GM19397 (cell line): ENCODE results near the gene HOXA5.

Experiments
- ATAC-seq: cut with Tn5 transposase; IDR thresholded peaks from one replicate; pipeline ENCODE4 v1.9.1; 2021; ENCODE audit warnings: mild to moderate bottlenecking, moderate library complexity; ENCODE audit not compliant: unreplicated experiment

The HOXA5 gene

GRCh38 chr7:27172315-27172774 lies 28.9 kb upstream of the HOXA5 start:
- ATAC-seq = no peak

DNA sequence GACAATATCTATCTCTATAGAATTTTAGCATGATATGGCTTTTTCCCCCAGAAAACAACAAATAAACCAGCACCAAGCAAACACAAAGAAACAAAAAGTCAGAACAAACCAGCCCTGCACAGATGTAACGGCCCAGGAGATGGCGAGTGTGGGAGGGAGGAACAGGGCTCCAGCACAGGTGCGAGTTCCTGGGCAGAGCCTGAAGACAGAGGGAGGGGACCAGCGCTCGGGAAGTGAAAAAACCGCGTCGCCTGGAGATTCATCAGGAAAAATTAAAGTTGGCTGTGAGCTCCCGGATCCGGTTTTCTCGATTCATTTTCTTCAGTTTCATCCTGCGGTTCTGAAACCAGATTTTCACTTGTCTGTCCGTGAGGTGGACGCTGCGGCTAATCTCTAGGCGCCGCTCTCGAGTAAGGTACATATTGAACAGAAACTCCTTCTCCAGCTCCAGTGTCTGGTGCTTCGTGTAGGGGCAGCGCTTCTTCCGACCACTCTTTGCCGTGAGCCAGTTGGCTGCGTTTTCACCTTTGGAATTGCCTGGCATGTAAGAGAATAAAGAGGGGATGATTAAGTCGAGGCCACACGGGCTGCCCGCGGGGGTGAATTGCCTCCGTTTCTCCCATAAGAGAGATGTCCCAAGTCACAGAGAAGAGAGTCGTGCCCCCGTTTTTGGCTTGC lies 28.3 kb upstream of the HOXA5 start:
- no peak for ATAC-seq

DNA sequence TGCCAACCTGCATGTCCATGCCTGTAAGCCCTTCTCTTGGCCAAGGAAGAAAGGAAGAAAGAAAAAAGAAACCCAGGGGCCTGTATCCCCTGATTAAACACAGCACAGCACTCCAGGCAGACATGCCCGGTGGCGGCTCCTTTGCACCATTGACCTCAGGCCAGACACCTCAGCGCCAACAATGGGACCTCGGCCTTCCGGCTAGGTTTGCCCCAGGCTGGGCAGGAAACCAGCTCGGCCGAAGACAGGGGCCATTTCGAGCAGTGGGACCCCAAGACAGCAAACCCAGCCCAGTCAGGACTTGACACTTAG lies 27.8 kb upstream of the HOXA5 start:
- ATAC-seq = no peak

DNA sequence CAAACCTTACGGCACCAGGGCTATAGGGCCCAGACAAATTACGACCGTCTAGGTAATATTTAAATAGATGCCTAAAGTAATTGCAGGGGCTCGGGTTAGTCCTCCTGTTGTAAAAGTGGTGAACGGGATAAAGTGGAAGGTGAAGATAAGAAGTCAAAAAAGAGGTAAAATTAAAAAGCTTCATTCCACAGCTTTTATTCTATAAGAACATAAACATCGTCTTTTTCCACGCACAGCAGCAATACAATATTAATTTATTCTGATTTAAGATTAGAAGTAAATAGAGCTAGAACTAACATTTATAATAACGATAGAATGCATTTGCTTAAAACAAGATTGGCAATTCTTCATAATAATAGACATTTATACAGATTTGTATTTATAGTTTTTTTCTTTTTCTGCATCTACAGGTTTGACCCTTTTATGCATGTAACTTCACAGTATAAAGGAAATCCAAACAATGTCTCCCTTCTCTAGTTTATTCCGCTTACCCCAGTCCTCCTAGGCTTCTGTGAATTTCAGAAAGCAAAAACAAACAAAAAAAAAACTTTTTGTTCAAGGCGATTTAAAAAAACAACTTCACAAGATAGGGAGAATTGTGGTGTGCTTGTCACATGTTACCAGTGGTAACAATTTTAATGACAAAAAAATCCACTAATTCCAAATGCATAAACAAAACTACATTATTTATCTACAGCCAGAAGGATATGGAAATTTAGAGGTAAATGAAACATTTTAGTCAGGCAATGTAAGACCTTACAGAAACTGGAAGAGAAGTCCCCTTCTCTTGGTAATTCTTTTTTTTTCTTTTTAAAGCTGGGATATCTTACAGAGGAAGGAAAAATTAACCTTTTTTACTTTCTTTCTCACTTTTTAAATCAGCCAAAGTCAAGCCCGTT lies 27.2 kb upstream of the HOXA5 start:
- no peak for ATAC-seq

DNA sequence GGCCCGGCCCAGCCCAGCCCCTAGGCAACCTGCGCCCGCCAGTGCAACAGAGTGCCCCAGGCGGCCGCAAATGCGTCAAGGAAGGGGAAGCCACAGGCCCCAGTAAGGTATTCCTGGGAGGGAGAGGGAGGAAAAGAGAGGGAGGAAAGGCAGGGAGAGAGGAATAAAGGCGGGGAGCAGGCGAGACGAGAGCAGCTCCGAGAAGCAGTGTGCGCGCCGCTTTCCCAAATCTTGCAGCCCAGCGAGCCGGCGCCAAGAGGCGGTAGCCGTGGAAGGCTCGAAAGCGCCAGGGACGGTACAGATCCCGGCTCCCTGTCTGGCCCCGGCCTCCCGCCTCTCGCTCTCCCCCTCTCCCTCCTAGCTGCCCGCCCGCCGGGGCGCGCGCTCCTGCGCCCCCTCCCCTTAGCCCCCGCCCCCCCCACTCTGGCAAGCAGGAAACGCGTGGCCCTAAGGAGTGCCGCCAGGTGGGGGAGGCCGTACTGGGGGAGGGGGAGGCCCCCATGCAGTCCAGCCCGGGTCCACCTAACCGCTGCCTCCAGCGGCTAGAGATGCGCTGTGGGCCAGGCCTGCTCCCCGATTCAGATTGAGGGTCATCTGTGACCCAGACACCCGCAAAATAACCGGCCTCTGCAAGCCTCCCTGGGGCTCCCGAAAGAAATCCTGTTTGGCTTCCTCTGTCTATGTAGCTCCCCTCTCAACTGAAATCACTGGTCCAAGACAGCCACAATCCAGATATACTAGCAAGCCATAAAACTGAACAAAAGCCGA lies 26.4 kb upstream of the HOXA5 start:
- ATAC-seq = no peak

GRCh38 chr7:27168265-27168947 lies 24.9 kb upstream of the HOXA5 start:
- ATAC-seq = no peak

DNA sequence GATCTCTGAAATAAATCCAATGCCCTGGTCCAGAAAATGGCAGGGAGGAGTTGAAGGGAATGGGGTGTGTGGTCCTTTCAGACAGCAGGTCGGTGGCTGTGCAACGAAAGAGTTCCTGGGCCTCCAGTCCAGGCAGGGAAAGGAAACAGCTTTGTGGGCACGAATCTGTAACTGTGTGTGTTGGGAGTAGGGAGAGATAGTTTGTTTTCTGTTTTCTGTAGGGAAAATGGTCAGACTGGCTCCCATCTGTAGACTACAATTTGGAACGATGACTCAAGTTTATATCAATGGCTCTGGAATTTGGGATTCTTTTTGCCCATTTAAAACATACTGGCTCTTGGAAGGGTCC lies 24.4 kb upstream of the HOXA5 start:
- no peak for ATAC-seq

GRCh38 chr7:27166531-27167505 lies 23.3 kb upstream of the HOXA5 start:
- no peak for ATAC-seq

- no peak for ATAC-seq
Observed at GRCh38 chr7:27165996-27166530, 22.6 kb upstream of the HOXA5 start.

DNA sequence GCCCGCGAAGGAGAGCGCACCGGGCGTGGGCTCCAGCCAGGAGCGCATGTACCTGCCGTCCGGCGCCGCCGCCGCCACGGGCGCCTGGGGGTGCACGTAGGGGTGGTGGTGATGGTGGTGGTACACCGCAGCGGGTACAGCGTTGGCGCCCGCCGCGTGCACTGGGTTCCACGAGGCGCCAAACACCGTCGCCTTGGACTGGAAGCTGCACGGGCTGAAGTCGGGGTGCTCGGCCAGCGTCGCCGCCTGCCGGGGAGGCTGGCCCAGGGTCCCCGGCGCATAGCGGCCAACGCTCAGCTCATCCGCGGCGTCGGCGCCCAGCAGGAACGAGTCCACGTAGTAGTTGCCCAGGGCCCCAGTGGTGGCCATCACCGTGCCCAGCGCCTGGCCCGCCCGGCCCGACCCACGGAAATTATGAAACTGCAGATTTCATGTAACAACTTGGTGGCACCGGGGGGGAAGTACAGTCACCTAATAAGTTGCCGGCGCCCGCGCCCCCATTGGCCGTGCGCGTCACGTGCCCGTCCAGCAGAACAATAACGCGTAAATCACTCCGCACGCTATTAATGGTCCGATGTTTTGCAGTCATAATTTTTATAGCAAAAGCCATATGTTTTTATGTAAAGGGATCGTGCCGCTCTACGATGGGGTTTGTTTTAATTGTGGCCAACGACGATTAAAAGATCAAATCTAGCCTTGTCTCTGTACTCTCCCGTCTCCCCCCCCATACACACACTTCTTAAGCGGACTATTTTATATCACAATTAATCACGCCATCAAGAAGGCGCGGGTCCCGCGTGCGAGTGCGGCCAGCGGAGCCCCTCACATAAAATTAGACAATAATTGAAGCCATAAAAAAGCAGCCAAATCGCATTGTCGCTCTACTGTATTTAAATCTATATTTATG lies 21.9 kb upstream of the HOXA5 start, which contains the start of gene HOXA9:
Gene HOXA9 (minus strand): TSS at position 449 of the 907 bp plus-strand sequence. CDS start 80 bp downstream, at position 369.
- ATAC-seq = no peak

- ATAC-seq = no peak
Observed at GRCh38 chr7:27164367-27165088, 21.0 kb upstream of the HOXA5 start.

DNA sequence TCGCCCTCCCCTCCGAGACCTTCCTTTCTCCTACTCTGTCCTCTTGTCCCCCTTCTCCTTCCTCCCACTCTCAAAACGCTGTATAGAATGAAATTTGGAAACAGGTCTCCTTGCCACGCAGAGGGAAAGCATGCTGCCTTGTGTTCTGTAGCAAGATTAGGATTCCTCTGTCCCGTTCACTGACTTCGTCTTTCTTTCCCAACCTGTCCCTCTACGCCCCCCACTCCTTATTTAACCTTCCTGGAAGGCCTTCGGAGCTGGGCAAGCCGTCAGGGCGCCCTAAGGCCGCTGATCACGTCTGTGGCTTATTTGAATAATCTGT lies 20.5 kb upstream of the HOXA5 start:
- ATAC-seq = no peak

DNA sequence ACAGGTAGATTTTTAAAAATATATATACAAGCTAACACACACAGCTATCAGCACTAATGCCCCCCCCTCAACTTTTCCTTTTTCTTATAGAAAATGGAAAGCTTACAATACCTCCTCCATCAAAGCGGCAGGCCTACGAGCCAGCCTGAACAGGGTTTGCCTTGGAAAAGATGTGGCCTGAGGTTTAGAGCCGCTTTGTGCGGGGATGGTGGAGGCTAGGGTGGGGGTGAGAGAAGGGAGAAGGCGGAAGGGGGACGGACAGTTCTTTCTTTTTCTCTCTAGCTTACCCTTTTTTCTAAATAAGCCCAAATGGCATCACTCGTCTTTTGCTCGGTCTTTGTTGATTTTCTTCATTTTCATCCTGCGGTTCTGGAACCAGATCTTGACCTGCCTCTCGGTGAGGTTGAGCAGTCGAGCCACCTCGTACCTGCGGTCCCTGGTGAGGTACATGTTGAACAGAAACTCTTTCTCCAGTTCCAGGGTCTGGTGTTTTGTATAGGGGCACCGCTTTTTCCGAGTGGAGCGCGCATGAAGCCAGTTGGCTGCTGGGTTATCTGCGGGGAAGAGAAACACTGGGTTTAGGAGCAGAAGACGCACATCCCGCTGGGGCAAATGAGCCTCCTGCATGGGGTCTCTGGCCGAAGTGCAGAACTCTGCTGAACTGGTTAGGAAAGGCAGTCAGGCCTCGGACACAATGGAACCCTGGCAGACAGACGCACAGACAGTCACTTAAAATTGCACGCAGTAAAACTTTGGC lies 20.0 kb upstream of the HOXA5 start:
- ATAC-seq = no peak

DNA sequence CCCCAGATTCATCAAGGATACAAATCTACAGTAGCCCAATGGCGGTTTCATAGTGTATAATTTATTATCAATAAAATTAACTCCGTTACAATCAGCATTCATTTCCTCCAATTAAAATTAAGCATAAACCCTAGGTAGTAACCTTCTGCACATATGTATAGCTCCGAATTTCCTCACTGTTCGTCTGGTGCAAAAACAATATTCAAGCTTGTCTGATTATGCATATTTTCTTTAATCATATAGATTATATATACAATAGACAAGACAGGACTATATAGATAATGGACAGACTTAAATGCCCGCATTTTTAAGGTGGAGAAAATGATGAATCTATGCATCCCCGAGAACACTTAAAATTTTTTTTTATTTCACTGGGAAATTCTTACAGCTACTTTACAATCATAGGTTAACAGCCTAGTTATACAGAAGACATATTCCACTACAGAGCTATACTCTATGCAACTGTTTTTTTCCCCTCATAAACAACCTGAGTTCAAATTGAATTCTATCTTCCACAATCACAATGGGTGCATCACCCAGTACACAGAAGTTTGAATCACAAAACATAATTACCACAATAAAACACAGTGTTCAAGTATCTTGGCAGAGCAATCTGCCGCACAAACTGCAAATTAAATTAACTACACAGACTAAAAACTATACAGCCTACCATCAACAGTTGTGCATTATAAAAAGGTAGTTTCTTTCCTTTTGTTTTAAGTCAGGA lies 19.2 kb upstream of the HOXA5 start:
- no peak for ATAC-seq

- ATAC-seq = no peak
Observed at GRCh38 chr7:27161721-27162560, 18.5 kb upstream of the HOXA5 start.

DNA sequence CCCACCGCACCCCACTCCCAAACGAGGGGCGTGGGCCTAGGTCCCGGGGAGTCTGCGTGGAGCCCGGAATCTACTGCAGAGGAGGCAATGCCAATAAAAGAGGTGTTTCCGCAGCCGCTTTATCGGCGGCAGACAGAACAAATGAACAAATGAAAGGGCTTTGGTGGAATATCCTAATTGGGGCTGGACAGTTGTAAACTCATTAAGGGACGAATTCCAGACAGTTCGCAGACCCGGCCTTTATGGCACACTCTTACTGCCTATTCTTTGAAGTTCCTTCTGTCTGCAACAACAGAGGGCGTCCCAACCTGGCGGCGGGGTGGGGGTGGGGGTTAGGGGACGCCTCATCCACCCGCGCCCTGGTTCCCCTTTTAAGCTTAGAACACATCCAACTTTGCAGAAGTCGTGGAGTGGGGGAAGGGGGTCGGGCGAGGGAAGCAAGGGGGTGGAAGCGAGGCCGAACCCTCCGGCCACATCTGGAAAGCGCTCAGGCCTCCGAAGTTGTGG lies 17.8 kb upstream of the HOXA5 start:
- ATAC-seq = no peak
